HG03039 (cell line): ENCODE data around the gene SOX1.

Experiments
- ATAC-seq: cut with Tn5 transposase; IDR thresholded peaks from one replicate; pipeline ENCODE4 v1.9.1; 2021; ENCODE audit warnings: mild to moderate bottlenecking, moderate library complexity; ENCODE audit not compliant: unreplicated experiment

The SOX1 gene

GRCh38 chr13:112067116-112067741 lies at the start of gene SOX1:
Gene SOX1 (plus strand): TSS chr13:112067149. CDS start chr13:112067659, 510 bp downstream.
- no peak for ATAC-seq

- no peak for ATAC-seq
Observed at GRCh38 chr13:112024577-112024976, 42.4 kb upstream of the SOX1 start.

- ATAC-seq = no peak
Observed at GRCh38 chr13:112027250-112027649, 39.7 kb upstream of the SOX1 start.

GRCh38 chr13:112028481-112028880 lies 38.5 kb upstream of the SOX1 start:
- ATAC-seq = no peak

- ATAC-seq = no peak
Observed at GRCh38 chr13:112029143-112029542, 37.8 kb upstream of the SOX1 start.

- ATAC-seq = no peak
Observed at GRCh38 chr13:112032186-112032993, 34.6 kb upstream of the SOX1 start.

- ATAC-seq = no peak
Observed at GRCh38 chr13:112034231-112034630, 32.7 kb upstream of the SOX1 start.

- no peak for ATAC-seq
Observed at GRCh38 chr13:112034846-112035245, 32.1 kb upstream of the SOX1 start.

- no peak for ATAC-seq
Observed at GRCh38 chr13:112042496-112042895, 24.5 kb upstream of the SOX1 start.

GRCh38 chr13:112052213-112052612 lies 14.7 kb upstream of the SOX1 start:
- no peak for ATAC-seq

- ATAC-seq = no peak
Observed at GRCh38 chr13:112053167-112053743, 13.7 kb upstream of the SOX1 start.

GRCh38 chr13:112053744-112054615 lies 13.0 kb upstream of the SOX1 start:
- no peak for ATAC-seq

GRCh38 chr13:112054616-112055015 lies 12.3 kb upstream of the SOX1 start:
- no peak for ATAC-seq

- ATAC-seq = no peak
Observed at GRCh38 chr13:112055036-112055914, 11.7 kb upstream of the SOX1 start.

GRCh38 chr13:112055915-112056269 lies 11.1 kb upstream of the SOX1 start:
- ATAC-seq = no peak

- ATAC-seq = no peak
Observed at GRCh38 chr13:112056284-112056727, 10.6 kb upstream of the SOX1 start.

GRCh38 chr13:112056739-112057438 lies 10.1 kb upstream of the SOX1 start:
- no peak for ATAC-seq

GRCh38 chr13:112057439-112057735 lies 9.6 kb upstream of the SOX1 start:
- ATAC-seq = no peak

- ATAC-seq = no peak
Observed at GRCh38 chr13:112057736-112058518, 9.0 kb upstream of the SOX1 start.
